Stimulated activated CD4-positive, alpha-beta T cell treated with anti-CD3 and anti-CD28 coated beads, Interleukin-15, amount 100 ng/mL, for 48 hours (primary cell): Measurements from ENCODE around the gene EPHA4.

ENCODE experiments used
- DNase-seq, 2 donors: peaks; one replicate each; pipeline ENCODE4 v3.0.0-alpha.2; 2020; ENCODE audit warnings: low read depth in 2 of 2

EPHA4 gene

DNA sequence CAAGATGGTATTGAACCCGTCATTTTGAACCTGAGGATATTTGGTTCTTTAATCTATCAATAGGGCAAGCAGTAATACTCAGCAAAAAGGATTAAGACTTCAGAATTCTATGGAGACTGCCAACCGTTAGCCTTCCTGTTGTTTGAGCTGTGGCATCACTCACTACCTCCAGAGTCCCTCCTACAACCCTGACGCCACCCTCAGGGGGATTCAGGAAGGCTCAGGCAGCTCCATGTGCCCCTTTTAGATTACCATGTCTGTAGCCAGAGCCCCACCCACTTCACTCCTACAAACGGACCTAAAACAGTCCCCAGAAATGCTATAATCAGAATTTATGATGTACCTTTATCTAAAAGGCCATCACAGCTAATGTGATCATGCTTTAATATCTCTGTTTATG, 172.9 kb downstream of the EPHA4 start:
- no peak for DNase-seq

- DNase-seq, result no peak
These were observed 174.9 kb downstream of the EPHA4 start for GRCh38 chr2:221397187-221397586.

DNA sequence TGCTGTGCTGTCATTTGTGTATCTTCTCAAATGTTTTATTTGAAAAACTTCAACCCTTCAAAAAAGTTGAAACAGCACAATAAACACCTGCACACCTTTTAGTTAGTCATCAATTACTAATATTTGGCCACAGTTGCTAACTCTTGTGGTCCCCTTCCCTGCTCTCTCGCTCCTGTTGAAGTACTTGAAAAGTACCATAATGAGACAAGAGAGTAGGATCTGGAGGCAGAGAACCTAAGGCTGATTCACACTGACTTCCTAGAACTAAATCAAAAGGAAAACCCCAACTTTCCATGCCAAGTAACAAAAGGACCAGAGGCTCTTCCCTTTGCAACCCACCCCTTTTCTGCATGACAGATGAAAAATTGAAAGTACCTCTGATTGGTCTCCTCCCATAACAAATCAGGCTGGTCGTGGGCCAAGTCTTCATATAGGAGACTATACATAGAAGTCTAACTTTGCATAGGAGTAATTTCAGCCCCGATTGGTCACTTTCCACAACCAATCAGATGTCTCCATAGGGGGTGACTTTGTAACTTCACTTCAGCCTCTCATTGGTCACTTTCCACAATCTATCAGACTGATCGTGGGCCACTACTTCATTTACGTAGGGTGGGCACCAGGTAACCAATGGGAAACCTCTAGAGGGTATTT, 179.7 kb downstream of the EPHA4 start:
- no peak for DNase-seq

DNA sequence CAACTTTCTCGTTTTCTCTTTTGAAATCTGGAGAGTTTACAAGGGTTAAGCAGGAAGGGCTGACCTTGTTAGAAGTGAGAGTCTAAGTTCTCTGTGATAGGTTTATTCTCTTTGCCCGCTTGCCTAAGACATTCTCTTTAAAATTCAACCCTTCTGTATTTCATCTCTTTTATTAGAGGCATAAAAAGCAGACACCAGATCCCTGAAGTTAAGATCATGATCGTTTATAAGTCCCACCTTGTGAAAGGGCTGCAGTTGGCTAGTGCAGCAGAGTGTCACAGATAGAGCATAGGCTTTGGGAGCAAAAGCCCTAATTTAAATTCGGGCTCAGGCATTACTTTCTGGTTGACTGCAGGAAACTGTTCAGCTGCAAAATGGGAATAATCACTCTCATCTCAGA, 181.2 kb downstream of the EPHA4 start:
- DNase-seq, result no peak

DNA sequence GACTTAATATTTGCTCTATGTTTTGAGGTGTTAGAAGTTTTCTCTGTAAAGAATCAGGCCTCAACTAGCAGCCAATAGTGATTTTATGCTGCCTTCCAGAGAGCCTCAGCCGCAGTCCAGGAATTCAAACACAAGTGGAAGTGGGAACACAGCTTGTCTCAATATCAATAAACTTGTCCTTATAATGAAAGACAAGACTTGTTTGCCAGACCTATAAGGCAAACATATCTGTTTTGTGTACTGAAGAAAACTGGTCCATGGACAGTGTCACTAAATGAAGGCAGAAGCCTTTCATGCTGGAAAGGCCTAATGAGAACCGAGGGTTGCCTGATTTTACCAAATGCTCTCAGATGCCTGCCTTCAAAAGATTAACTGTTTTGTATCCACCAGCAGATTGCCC, 182.2 kb downstream of the EPHA4 start:
- DNase-seq, result no peak

DNA sequence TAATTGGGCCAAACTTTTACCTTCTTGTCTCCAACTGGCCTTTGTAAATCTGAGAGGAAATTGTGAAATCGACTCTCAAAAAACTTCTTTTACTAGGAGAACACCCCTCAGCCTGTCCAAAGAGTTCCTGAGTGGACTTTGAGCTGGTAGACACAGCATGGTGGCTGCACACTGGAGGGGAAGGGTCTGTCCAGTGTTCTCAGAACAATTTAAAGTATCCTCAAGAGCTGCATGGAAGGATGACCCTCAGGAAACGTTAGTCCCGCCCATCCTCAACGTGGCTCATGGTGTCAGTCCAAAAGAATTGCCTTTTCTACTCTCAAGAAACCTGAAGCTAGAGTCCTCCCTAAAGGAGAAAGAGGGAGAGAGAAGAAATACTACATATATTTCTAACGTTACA, 182.7 kb downstream of the EPHA4 start:
- DNase-seq, result no peak

DNA sequence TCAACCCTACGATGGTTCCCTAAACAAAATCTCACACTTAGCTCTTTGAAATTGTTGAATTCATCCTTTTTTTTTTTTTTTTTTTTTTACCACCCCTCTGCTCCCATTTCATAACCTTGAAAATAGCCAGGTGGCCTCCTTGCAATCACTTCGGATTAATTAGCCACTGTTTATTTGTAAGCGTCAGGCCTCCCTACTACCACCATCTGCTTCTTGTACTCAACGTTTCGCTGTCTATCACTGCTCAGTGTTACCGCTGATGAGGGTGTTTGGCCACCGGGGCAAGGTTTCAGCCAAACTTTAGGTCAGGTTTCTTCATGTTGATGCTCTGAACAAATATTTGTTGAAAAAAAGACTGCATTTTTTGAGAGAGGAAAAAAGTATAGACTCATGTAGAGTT, 183.2 kb downstream of the EPHA4 start:
- no peak for DNase-seq

DNA sequence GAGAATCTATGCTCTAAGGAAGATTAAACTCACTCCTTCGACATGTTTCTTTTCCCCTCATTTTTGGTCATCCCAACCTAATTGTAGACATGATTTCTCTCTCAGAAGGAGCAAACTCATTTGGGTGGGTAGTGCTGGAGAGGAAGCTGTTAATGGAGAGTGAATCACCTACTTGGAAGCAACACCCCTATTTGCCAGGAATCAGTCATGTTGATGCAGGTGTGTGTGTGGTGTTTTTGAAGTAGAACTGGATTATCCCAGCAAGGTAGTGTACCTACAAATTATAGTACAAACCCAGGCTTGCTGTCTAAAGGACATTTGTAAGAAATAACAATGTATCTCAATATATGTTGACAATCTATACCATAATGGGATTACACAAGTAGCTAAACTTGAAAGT, 186.4 kb downstream of the EPHA4 start:
- no peak for DNase-seq

GRCh38 chr2:221381928-221382488, 190.1 kb downstream of the EPHA4 start:
- no peak for DNase-seq

GRCh38 chr2:221380686-221381085, 191.4 kb downstream of the EPHA4 start:
- DNase-seq, result no peak

DNA sequence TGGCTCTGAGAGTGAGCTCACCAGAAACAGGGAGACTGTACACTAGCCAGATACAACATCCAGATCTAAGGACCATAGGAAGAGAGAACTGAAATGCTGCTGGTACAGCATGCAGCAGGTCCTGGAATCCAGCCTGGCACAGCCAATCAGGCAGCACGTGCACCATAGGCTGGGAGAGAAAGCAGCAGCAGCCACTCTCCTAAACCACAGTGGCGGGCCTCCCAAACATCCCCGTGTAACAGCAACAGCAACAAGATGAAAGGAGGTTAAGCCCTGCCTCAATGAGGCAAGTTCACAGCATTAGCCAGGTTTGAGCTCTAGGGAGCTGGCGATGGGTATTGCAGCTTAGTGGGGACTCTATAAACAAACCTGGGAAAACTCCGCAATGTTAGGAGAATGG, 192.0 kb downstream of the EPHA4 start:
- no peak for DNase-seq

DNA sequence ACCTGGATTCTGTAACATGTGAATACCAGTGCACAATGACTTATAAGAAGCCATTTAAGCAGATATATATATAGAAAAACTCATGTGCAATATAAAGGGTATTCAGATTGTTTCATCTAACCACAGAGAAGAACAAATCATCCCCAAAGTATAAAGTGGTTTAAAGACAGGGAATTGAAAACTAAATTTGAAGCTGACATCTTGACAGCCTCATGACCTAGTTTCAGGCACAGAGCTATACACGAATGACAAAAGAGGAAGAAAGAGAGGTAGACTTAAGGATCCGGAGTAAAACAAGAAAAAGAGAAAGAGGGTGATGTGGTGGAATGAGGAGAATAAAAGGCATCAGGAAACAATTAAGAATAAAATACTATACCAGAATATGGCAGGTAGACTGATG, 194.5 kb downstream of the EPHA4 start:
- DNase-seq, result no peak

- DNase-seq, result no peak
These were observed 195.0 kb downstream of the EPHA4 start for GRCh38 chr2:221377066-221377465.

- DNase-seq, result no peak
These were observed 197.9 kb downstream of the EPHA4 start for GRCh38 chr2:221374234-221374633.

GRCh38 chr2:221372907-221373306, 199.2 kb downstream of the EPHA4 start:
- no peak for DNase-seq

DNA sequence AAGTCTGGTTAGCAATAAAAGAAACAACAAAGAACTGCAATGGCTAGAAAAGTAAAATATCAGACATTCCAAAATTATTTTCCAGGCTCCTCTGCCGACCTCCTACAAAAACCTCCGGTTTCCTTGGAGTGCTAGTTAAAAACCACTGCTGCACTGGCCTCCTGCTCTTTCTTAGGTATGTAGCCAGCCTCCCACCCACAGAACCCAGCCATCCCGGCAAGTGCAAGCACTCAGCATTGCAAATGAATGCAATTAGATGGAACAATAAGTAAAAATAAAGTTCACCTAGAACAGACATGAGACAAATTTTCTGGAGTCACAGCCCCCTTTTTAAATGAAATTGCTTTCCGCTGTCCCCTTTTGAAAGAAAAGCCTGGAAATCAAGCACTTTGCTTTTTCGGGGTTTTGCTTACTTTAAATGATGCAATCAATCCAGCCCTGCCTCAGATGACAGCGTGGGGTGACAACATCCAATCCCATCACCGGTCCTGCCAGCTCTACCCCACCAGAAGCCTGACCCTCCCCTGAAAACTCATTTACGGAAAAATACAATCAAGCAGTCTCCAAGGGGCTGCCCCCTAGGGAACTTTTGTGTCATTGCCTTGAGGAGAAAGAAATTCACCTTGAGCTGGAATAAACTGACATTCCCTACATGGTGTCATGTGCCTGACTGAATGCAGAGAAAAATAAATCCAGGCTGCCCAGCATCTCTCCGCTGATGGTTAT, 199.8 kb downstream of the EPHA4 start:
- DNase-seq, result no peak

GRCh38 chr2:221371347-221371746, 200.8 kb downstream of the EPHA4 start:
- no peak for DNase-seq

DNA sequence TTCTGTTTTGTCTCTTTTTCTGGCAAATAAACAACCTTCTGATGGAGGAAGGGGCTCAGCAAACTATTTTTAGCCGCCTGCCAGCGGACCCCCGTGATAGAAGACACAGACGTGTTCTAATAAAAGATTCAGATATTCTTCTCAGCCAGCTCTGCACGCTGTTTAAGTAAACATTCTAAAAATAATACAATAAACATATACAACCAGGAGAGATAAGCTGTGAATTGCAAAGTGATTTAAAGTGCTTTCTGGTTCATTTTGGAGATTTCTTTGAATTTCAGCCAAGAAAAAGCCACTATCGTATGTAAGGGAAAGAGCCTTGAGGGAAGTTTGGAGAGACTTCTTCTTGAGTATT, 201.3 kb downstream of the EPHA4 start:
- no peak for DNase-seq

DNA sequence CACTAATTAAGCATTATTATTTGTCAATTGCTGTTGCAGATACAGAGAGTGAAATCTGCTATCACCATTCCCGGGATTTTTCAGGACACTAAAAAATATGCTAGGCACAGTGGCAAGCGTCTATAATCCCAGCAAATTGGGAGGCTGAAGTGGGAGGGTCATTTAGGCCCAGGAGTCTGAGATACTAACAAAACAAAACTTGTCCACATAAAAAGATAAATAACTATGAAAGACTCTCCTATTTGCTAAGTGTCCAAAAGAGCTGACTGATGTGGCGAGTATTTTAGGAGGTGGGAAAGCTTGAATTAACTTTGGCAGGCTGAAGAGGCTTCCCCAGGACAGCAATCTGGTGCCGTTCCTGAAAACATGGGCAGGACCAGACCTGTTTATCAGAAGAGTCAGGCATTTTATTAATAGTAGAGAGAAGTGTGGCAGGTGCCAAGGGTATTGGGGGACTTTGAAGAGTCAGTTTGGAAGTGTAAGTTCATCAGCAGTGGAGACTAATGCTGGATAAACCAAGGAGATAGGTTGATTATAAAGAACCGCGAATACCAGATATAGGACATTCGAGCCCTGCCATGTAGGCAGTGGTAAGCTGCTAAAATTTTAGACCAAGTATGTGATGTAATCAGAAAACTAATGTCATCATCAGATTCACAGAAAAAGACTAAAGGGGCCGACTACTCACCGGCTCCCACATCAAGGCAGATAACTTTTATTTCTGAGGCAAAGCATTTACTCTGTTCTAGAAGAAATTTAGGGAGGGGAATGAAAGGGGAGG, 201.8 kb downstream of the EPHA4 start:
- DNase-seq, result no peak
